IPS-18c (cell line): ENCODE data around the gene PRKACB.
"Not testable (repeated sequence)": the region's sequence is repeated elsewhere in the genome, so short reads cannot be mapped to it uniquely, and the experiment has no call there.

ENCODE experiments used
- H3K4me3 ChIP-seq: 2 replicates; pipeline ENCODE4 v1.7.0; 2013; ENCODE audit warnings: low read depth, mild to moderate bottlenecking, low read length, moderate library complexity; ENCODE audit not compliant: insufficient read depth
- H3K9me3 ChIP-seq: one replicate; pipeline ENCODE4 v1.6.1; 2013; ENCODE audit warnings: mild to moderate bottlenecking, low read length, moderate library complexity; ENCODE audit not compliant: control insufficient read depth, insufficient read depth

The PRKACB gene

DNA sequence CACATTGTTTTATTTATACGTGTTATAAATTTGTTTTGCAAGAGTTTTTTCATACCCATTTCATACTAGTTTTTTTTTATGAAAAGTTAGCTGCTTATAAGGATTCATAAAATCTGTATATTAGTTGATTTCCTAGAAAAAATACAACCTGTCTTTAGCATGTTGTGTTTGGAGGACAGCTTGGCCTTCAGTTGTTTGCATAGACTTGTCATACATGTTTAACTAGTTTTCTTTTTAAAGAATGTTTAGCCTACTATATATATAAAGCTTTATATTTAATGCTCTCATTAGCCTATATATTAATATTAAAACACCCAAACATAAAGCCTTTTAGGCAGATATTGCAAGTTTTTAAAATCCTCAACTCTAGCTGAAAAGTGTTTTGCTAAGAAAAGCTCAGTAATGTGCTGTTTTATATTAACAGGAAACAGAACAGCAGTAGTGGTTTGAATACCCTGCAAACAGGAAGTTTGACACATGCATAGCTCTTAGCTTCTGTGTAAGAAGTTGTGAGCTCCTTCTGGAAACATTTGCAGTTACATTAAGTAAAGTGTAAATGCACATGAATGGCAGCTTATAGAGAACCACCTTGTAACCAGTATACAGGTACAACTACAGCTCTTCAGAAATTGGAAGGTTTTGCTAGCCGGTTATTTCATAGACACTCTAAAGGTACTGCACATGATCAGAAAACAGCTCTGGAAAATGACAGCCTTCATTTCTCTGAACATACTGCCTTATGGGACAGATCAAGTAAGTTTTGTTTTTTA is at the start of gene PRKACB:
Gene PRKACB, plus strand, starts transcription at position 476 of the 770 bp plus-strand sequence. Its CDS starts 91 bp downstream, at position 567.
- H3K4me3 ChIP-seq: no peak within 1 kb of the TSS

DNA sequence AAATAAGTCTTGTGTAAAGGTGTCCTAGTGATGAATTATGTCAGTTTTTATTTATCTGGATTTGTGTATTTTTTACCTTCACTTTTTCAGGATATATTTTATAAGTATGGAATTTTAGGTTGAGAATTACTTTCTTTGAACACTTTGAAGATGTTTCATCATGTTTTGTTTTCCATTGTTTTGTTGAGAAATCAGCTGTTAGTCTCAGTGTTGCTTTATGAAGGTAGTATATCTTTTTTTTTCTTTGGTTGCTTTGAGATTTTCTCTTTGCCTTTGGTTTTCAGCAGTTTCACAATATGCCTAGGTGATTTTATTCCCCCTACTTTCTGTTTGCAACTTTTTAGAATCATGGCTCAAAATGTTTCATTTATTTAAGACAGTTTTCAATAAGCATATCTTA is 48.8 kb upstream of the PRKACB start:
- H3K4me3 ChIP-seq: no peak overlapping the region
- H3K9me3 ChIP-seq: no peaks in the 10 kb centered on the region

More for the DNA sequence above, at the start of gene PRKACB:
- no peaks in the 10 kb centered on the region for H3K9me3 ChIP-seq

GRCh38 chr1:84096176-84096575 is 47.9 kb upstream of the PRKACB start:
- no peak overlapping the region for H3K4me3 ChIP-seq

GRCh38 chr1:84101204-84101603 is 42.9 kb upstream of the PRKACB start:
- no peaks in the 10 kb centered on the region for H3K9me3 ChIP-seq

More at GRCh38 chr1:84096176-84096575, 47.9 kb upstream of the PRKACB start:
- no peaks in the 10 kb centered on the region for H3K9me3 ChIP-seq

DNA sequence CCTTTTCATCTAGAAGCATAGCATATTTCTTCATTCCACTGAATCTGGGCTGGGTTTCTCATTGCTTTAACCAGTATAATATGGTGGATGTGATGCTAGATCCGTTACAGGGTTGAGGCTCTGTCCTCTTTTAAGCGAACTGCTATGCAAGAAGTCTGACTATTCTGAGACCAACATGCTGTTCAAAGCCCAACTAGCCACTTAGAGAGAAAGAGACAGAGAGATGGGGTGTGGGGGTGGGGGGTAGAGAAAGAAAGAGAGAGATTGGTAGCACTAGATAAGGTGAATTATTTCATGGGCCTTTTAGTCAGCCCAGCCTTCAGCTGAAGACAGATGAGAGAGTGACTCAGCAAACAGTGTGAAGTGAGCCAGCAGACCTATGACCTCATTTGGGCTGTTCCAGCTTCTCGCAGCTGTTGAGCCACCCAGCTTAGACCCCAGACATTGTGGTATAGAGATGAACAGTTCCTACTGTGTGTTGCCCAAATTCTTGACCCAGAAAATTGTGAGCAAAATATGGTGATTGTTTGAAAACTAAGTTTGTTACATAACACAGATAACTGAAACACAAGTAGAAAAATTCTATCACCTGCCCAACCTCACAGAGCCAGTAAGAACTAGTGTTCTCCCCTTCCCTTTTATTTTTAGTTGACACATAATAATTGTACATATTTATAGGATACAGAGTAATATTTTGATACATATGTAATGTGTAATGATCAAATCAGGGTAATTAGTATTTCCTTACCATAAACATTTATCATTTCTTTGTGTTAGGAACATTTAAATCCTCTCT is 40.7 kb upstream of the PRKACB start:
- Histone ChIP-seq H3K9me3 (no peaks in the 10 kb centered on the region), H3K4me3 (no peak overlapping the region)

More at GRCh38 chr1:84101204-84101603, 42.9 kb upstream of the PRKACB start:
- H3K4me3 ChIP-seq: no peak overlapping the region

- not testable (repeated sequence) for H3K4me3 ChIP-seq, H3K9me3 ChIP-seq
These were observed 36.5 kb upstream of the PRKACB start for GRCh38 chr1:84107538-84107937.

- Histone ChIP-seq H3K9me3 (no peaks in the 10 kb centered on the region), H3K4me3 (no peak overlapping the region)
These were observed 36.1 kb upstream of the PRKACB start for GRCh38 chr1:84107955-84108354.

DNA sequence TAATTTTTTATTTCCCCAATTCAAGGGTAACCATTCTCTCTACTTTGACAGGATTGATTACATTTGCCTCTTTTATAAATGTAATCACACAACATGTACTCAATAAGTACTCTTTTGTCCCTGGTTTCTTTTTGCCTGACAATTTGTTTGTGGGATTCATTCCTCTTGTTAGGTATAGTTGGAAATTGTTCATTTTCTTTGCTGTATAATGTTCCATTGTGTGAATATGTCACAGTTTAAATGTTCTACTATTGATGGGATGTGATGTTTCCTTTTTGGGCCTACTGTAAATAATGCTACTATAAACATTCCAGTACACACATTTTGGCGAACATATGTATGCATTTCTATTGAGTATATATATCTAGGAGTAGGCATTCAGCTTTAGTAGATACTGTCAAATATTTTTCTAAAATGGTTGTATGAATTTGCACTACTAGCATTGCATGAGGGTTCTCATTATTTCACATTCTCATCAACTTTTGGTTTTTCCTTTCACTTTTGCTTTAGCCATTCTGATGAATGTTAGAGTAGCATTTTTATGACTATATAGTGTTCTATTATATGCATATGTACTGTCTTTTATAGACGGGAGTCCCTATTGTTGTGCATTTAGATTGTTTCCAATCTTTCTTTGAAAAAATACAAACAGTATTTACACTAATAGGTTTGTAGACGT is 35.0 kb upstream of the PRKACB start:
- no peak overlapping the region for H3K4me3 ChIP-seq
- no peaks in the 10 kb centered on the region for H3K9me3 ChIP-seq

- Histone ChIP-seq H3K4me3 (no peak overlapping the region), H3K9me3 (no peaks in the 10 kb centered on the region)
These were observed 33.4 kb upstream of the PRKACB start for GRCh38 chr1:84110629-84111028.

- H3K9me3 ChIP-seq: no peaks in the 10 kb centered on the region
These were observed 27.5 kb upstream of the PRKACB start for GRCh38 chr1:84116558-84116957.

DNA sequence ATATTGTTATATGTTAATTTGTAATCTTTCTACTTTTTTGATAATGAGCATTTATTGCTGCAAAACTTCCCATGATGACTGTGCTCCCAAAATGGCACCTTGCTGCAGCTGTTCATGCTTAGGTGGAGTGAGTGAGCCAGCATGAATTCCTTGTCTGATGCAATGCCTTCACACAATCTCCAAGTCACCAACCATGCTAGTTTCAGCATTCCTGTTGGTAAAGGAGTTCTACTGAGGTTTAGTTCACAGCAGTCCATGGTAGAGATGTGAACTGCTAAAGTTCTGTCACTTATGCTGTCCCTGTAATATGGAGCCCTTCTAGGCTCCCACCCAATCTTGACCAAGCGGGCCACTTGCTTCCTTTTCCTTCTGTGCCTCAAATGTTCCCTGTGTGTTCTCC is 26.2 kb upstream of the PRKACB start:
- Histone ChIP-seq H3K9me3 (no peaks in the 10 kb centered on the region), H3K4me3 (no peak overlapping the region)

More at GRCh38 chr1:84116558-84116957, 27.5 kb upstream of the PRKACB start:
- H3K4me3 ChIP-seq: no peak overlapping the region

- Histone ChIP-seq H3K4me3 (no peak overlapping the region), H3K9me3 (no peaks in the 10 kb centered on the region)
These were observed 22.7 kb upstream of the PRKACB start for GRCh38 chr1:84121360-84121759.

- Histone ChIP-seq H3K4me3 (no peak overlapping the region), H3K9me3 (no peaks in the 10 kb centered on the region)
These were observed 21.2 kb upstream of the PRKACB start for GRCh38 chr1:84122780-84123382.

GRCh38 chr1:84133479-84133878 is 10.6 kb upstream of the PRKACB start:
- H3K9me3 ChIP-seq: no peaks in the 10 kb centered on the region
- no peak overlapping the region for H3K4me3 ChIP-seq

- no peak overlapping the region for H3K4me3 ChIP-seq
- H3K9me3 ChIP-seq: no peaks in the 10 kb centered on the region
These were observed 8.7 kb upstream of the PRKACB start for GRCh38 chr1:84135341-84135740.

- no peak overlapping the region for H3K4me3 ChIP-seq
- H3K9me3 ChIP-seq: no peaks in the 10 kb centered on the region
These were observed 2.7 kb upstream of the PRKACB start for GRCh38 chr1:84141182-84142003.
